Activated CD4-positive, alpha-beta T cell treated with anti-CD3 and anti-CD28 coated beads, Interleukin-10, Interleukin-2, amounts not matched to agents 100 ng/mL and 50 ng/mL, durations not matched to agents 16 hours and 8 hours (primary cell): ENCODE data around the gene OR52E4.

Experiments used
- DNase-seq: peaks from one replicate; pipeline ENCODE4 v3.0.0-alpha.2; 2020

Gene OR52E4

GRCh38 chr11:5880329-5880728 is at the start of gene OR52E4:
Gene OR52E4 (plus strand): TSS chr11:5880629. CDS start chr11:5884293, 3,664 bp downstream.
- no peak for DNase-seq

GRCh38 chr11:5831196-5831829 is 49.1 kb upstream of the OR52E4 start:
- no peak for DNase-seq

- no peak for DNase-seq
These were observed 47.0 kb upstream of the OR52E4 start for GRCh38 chr11:5833446-5833845.

- no peak for DNase-seq
These were observed 42.7 kb upstream of the OR52E4 start for GRCh38 chr11:5837695-5838094.

- DNase-seq: no peak
These were observed 38.6 kb upstream of the OR52E4 start, which contains the start of gene OR52E6 for GRCh38 chr11:5841797-5842196. Gene OR52E6 (minus strand): TSS chr11:5841897. CDS start chr11:5841897, 0 bp downstream.

GRCh38 chr11:5846701-5847100 is 33.7 kb upstream of the OR52E4 start:
- no peak for DNase-seq

- no peak for DNase-seq
These were observed 32.7 kb upstream of the OR52E4 start for GRCh38 chr11:5847711-5848110.

- no peak for DNase-seq
These were observed 29.4 kb upstream of the OR52E4 start for GRCh38 chr11:5851002-5851401.

GRCh38 chr11:5857590-5857989 is 22.8 kb upstream of the OR52E4 start, which contains the start of gene OR52E8:
Gene OR52E8 (minus strand): TSS chr11:5857690. CDS start chr11:5857690, 0 bp downstream.
- DNase-seq: no peak

- DNase-seq: no peak
These were observed 14.6 kb upstream of the OR52E4 start for GRCh38 chr11:5865826-5866225.

- DNase-seq: no peak
These were observed 1.9 kb upstream of the OR52E4 start for GRCh38 chr11:5878564-5878963.

- no peak for DNase-seq
These were observed 1.3 kb downstream of the OR52E4 start for GRCh38 chr11:5881756-5882155.

GRCh38 chr11:5887172-5887571 is 6.7 kb downstream of the OR52E4 start:
- no peak for DNase-seq

- DNase-seq: no peak
These were observed 7.2 kb downstream of the OR52E4 start for GRCh38 chr11:5887661-5888060.

GRCh38 chr11:5891216-5891800 is 10.9 kb downstream of the OR52E4 start:
- DNase-seq: peak; percentile 2

- no peak for DNase-seq
These were observed 12.5 kb downstream of the OR52E4 start, which contains the start of gene OR52E5 for GRCh38 chr11:5892908-5893307. Gene OR52E5 (plus strand): TSS chr11:5893208. CDS start chr11:5900777, 7,569 bp downstream.

- no peak for DNase-seq
These were observed 19.1 kb downstream of the OR52E4 start for GRCh38 chr11:5899534-5899933.

GRCh38 chr11:5910540-5910939 is 30.1 kb downstream of the OR52E4 start:
- no peak for DNase-seq

- DNase-seq: peak; percentile 75
These were observed 42.5 kb downstream of the OR52E4 start for GRCh38 chr11:5922749-5923426.

GRCh38 chr11:5923427-5923776 is 43.0 kb downstream of the OR52E4 start:
- DNase-seq: no peak

GRCh38 chr11:5923794-5924193 is 43.4 kb downstream of the OR52E4 start:
- no peak for DNase-seq

GRCh38 chr11:5928271-5928670 is 47.8 kb downstream of the OR52E4 start:
- no peak for DNase-seq

- DNase-seq: no peak
These were observed 48.4 kb downstream of the OR52E4 start for GRCh38 chr11:5928811-5929210.
